CD4-positive, alpha-beta T cell (primary cell): ENCODE results near the gene IGFBP7. TPM values are rescaled to one million over a fixed set of nuclear protein-coding genes. Genes with fewer than 3 reads are reported as not detected.

Experiments used
- ATAC-seq: fragments of 200-7000 bp; cut with Tn5 transposase; one replicate; pipeline ENCODE4 v1.10.0; 2022; ENCODE audit warnings: mild to moderate bottlenecking; ENCODE audit not compliant: poor library complexity
- CTCF ChIA-PET: fragments of 350-600 bp; sonication (Branson Sonifier 250); formaldehyde crosslinking; loops from one replicate; lab custom pipeline; 2021; ENCODE audit warnings: antibody characterized with exemption, inconsistent platforms; lab: Charles Lee
- POLR2A ChIA-PET: fragments of 350-600 bp; sonication (Branson Sonifier 250); formaldehyde crosslinking; loops from one replicate; lab custom pipeline; 2021; ENCODE audit warnings: antibody characterized with exemption, inconsistent platforms; lab: Charles Lee
- DNase-seq, 14 experiments: peaks; one replicate each; pipeline ENCODE4 v3.0.0-alpha.2; 2013 to 2020; ENCODE audit warnings: mixed read lengths in 2 of 14
- H3K27ac ChIP-seq, 2 donors: one replicate each; pipeline versions ENCODE4 v1.5.1 to v1.7.0; 2013; ENCODE audit warnings: low read length in 2 of 2, low read depth in 1 of 2, mild to moderate bottlenecking in 1 of 2
- H3K27me3 ChIP-seq, 2 experiments: 1 replicate in 1 of 2; 2 replicates in 1 of 2; pipeline versions ENCODE4 v1.6.1 to v1.7.0; 2013; ENCODE audit warnings: low read length in 2 of 2, control low read depth in 1 of 2, mild to moderate bottlenecking in 1 of 2, moderate library complexity in 1 of 2; ENCODE audit not compliant: insufficient read depth in 2 of 2, control insufficient read depth in 1 of 2
- H3K36me3 ChIP-seq: one replicate; pipeline ENCODE4 v1.6.1; 2013; ENCODE audit warnings: low read length, control low read depth; ENCODE audit not compliant: insufficient read depth
- H3K4me1 ChIP-seq: one replicate; pipeline ENCODE4 v1.6.1; 2013; ENCODE audit warnings: low read length, control low read depth; ENCODE audit not compliant: insufficient read depth
- H3K4me3 ChIP-seq: one replicate; pipeline ENCODE4 v1.5.1; 2013; ENCODE audit warnings: mild to moderate bottlenecking, low read length, moderate library complexity
- H3K9me3 ChIP-seq, 2 experiments: 1 replicate in 1 of 2; 2 replicates in 1 of 2; pipeline versions ENCODE4 v1.6.1 to v1.7.0; 2013; ENCODE audit warnings: low read length in 2 of 2, mild to moderate bottlenecking in 2 of 2, control low read depth in 1 of 2, moderate library complexity in 1 of 2; ENCODE audit not compliant: control insufficient read depth in 1 of 2, insufficient read depth in 1 of 2
- H3K27ac Mint-ChIP-seq: one replicate; pipeline ENCODE4 v1.8.0; 2020; ENCODE audit warnings: mixed read lengths
- H3K27me3 Mint-ChIP-seq: one replicate; pipeline ENCODE4 v1.8.0; 2021; ENCODE audit warnings: mixed read lengths
- H3K36me3 Mint-ChIP-seq: one replicate; pipeline ENCODE4 v1.8.0; 2021; ENCODE audit warnings: low read depth, mixed read lengths
- H3K4me1 Mint-ChIP-seq: one replicate; pipeline ENCODE4 v1.8.0; 2021; ENCODE audit warnings: low read depth, mixed read lengths
- H3K4me3 Mint-ChIP-seq: one replicate; pipeline ENCODE4 v1.8.0; 2020; ENCODE audit warnings: mild to moderate bottlenecking, mixed read lengths
- H3K9me3 Mint-ChIP-seq: one replicate; pipeline ENCODE4 v1.8.0; 2020; ENCODE audit warnings: mixed read lengths
- CTCF ChIP-seq: fragments of 200-600 bp; IDR thresholded peaks from one replicate; pipeline ENCODE4 v1.8.0; 2022; ENCODE audit warnings: antibody characterized with exemption, mild to moderate bottlenecking
- intact Hi-C, 2 experiments: fragments of 100-400 bp; cut with DNase I in 1 of 2; cut with micrococcal nuclease in 1 of 2; formaldehyde crosslinking; loops; one replicate each; pipeline versions ENCODE4 v1.15.1 to v1.9.0; 2023 to 2025; cut with DNase I, micrococcal nuclease
- total RNA-seq, 174 experiments: library from RNA in 2 of 174; stranded (reverse) in 2 of 174; gene quantifications; one replicate each; pipeline ENCODE4 v1.2.3 and lab custom pipeline; 2021 to 2026

Gene IGFBP7
- total RNA-seq, 2 experiments from 2014 or later, result 0.45 TPM; not detected in 1

GRCh38 chr4:57095956-57096355 is 14.2 kb downstream of the IGFBP7 start:
- no peak for ATAC-seq
- Histone ChIP-seq H3K4me3 (no peak overlapping the region), H3K4me1 (no peaks in the 10 kb centered on the region), H3K27ac (no peak overlapping the region), H3K36me3 (no peaks in the 10 kb centered on the region), H3K27me3 (peaks cover 4 to 7% of the 10 kb centered on the region in 2 experiments), H3K9me3 (no peaks in the 10 kb centered on the region)
- Mint-ChIP-seq H3K27me3 (peaks cover 26% of the 10 kb centered on the region), H3K4me3 (no peak overlapping the region), H3K36me3 (no peaks in the 10 kb centered on the region), H3K27ac (no peak overlapping the region), H3K4me1 (no peaks in the 10 kb centered on the region), H3K9me3 (no peaks in the 10 kb centered on the region)
- CTCF ChIA-PET, result no interaction called here
- POLR2A ChIA-PET, result no interaction called here
- TF ChIP-seq CTCF, result no peak
- intact Hi-C loops, result no loop called here
- no peak for DNase-seq

GRCh38 chr4:57095245-57095644 is 14.9 kb downstream of the IGFBP7 start:
- H3K4me3 Mint-ChIP-seq, result no peak overlapping the region
- no peak for ATAC-seq
- Histone ChIP-seq H3K9me3 (no peaks in the 10 kb centered on the region), H3K27ac (no peak overlapping the region), H3K4me1 (no peaks in the 10 kb centered on the region), H3K4me3 (no peak overlapping the region), H3K36me3 (no peaks in the 10 kb centered on the region), H3K27me3 (peaks cover 4 to 7% of the 10 kb centered on the region in 2 experiments)
- no peak for TF ChIP-seq CTCF
- no peaks in the 10 kb centered on the region for H3K9me3 Mint-ChIP-seq
- DNase-seq, result no peak
- no peak overlapping the region for H3K27ac Mint-ChIP-seq
- peaks cover 30% of the 10 kb centered on the region for H3K27me3 Mint-ChIP-seq
- no peaks in the 10 kb centered on the region for H3K36me3 Mint-ChIP-seq
- ChIA-PET CTCF (no interaction called here), POLR2A (no interaction called here)
- intact Hi-C loops, result no loop called here
- H3K4me1 Mint-ChIP-seq, result no peaks in the 10 kb centered on the region

GRCh38 chr4:57094832-57095223 is 15.4 kb downstream of the IGFBP7 start:
- Mint-ChIP-seq H3K27ac (no peak overlapping the region), H3K4me3 (no peak overlapping the region), H3K9me3 (no peaks in the 10 kb centered on the region), H3K4me1 (no peaks in the 10 kb centered on the region), H3K36me3 (no peaks in the 10 kb centered on the region), H3K27me3 (peaks cover 33% of the 10 kb centered on the region)
- no peak for TF ChIP-seq CTCF
- intact Hi-C loops, result no loop called here
- no peaks in the 10 kb centered on the region for H3K36me3 ChIP-seq
- POLR2A ChIA-PET, result no interaction called here
- no peaks in the 10 kb centered on the region for H3K9me3 ChIP-seq
- CTCF ChIA-PET, result no interaction called here
- H3K4me3 ChIP-seq, result no peak overlapping the region
- H3K4me1 ChIP-seq, result no peaks in the 10 kb centered on the region
- H3K27ac ChIP-seq, result no peak overlapping the region
- ATAC-seq (no peak), DNase-seq (no peak)
- H3K27me3 ChIP-seq, result peaks cover 4 to 7% of the 10 kb centered on the region in 2 experiments
